IMR-90 (cell line): ENCODE measurements around the gene CAMK2B. TPM values are rescaled to one million over a fixed set of nuclear protein-coding genes. Genes with fewer than 3 reads are reported as not detected.

Experiments
- ATAC-seq: fragments of 200-7000 bp; cut with Tn5 transposase; 2 replicates; pipeline ENCODE4 v1.9.1; 2020; ENCODE audit warnings: low read depth, mild to moderate bottlenecking, moderate library complexity
- BruUV-seq: library from RNA; stranded (reverse); fragments of 400-500 nt; replicated peaks from 2 replicates; lab custom pipeline; 2021; lab: Mats Ljungman, UMichigan
- CTCF ChIA-PET: fragments of 300-600 bp; formaldehyde crosslinking; extraction: SDS; loops from one replicate; lab custom pipeline; 2021; ENCODE audit warnings: antibody characterized with exemption; lab: Yijun Ruan, JAX
- POLR2A ChIA-PET: fragments of 300-600 bp; sonication (Branson Sonifier 250); formaldehyde crosslinking; loops from one replicate; lab custom pipeline; 2022; ENCODE audit warnings: antibody characterized with exemption; ENCODE audit not compliant: unreplicated experiment; lab: Charles Lee
- DNase-seq: peaks from one replicate; pipeline ENCODE4 v3.0.0; 2013
- H2AFZ ChIP-seq: replicated peaks from 2 replicates; pipeline ENCODE3; 2013; ENCODE audit warnings: low read length, mild to moderate bottlenecking; ENCODE audit not compliant: poor library complexity
- H2AK5ac ChIP-seq: 2 replicates; pipeline ENCODE4 v1.6.1; 2013; ENCODE audit warnings: low read depth, low read length, inconsistent platforms
- H2AK9ac ChIP-seq: replicated peaks from 2 replicates; pipeline ENCODE3; 2013; ENCODE audit warnings: mild to moderate bottlenecking, low read depth, low read length, moderate library complexity; ENCODE audit not compliant: poor library complexity
- H2BK120ac ChIP-seq: 2 replicates; pipeline ENCODE4 v1.6.1; 2013; ENCODE audit warnings: low read depth, low read length, inconsistent platforms
- H2BK15ac ChIP-seq: 3 replicates; pipeline ENCODE4 v1.6.1; 2013; ENCODE audit warnings: low read depth, low read length, inconsistent platforms
- H2BK20ac ChIP-seq: 2 replicates; pipeline ENCODE4 v1.6.1; 2013; ENCODE audit warnings: low read depth, mild to moderate bottlenecking, inconsistent platforms, low read length, moderate library complexity
- H2BK5ac ChIP-seq: 2 replicates; pipeline ENCODE4 v1.6.1; 2013; ENCODE audit warnings: mild to moderate bottlenecking, low read depth, low read length, inconsistent platforms; ENCODE audit not compliant: poor library complexity, severe bottlenecking
- H3K14ac ChIP-seq: replicated peaks from 2 replicates; pipeline ENCODE4 v1.6.1; 2013; ENCODE audit warnings: low read depth, low read length, inconsistent platforms
- H3K18ac ChIP-seq: 2 replicates; pipeline ENCODE4 v1.6.1; 2013; ENCODE audit warnings: low read depth, low read length, control low read depth
- H3K23ac ChIP-seq: 2 replicates; pipeline ENCODE4 v1.6.1; 2013; ENCODE audit warnings: low read depth, low read length, inconsistent platforms
- H3K27ac ChIP-seq: 2 replicates; pipeline ENCODE4 v1.5.1; 2013; ENCODE audit warnings: mild to moderate bottlenecking, control low read depth, low read length; ENCODE audit not compliant: insufficient read depth
- H3K27me3 ChIP-seq: 2 replicates; pipeline ENCODE4 v1.6.1; 2013; ENCODE audit warnings: low read length; ENCODE audit not compliant: control insufficient read depth, insufficient read depth
- H3K36me3 ChIP-seq: 2 replicates; pipeline ENCODE4 v1.6.1; 2013; ENCODE audit warnings: low read length, mixed read lengths; ENCODE audit not compliant: control insufficient read depth, insufficient read depth
- H3K4ac ChIP-seq: 2 replicates; pipeline ENCODE4 v1.6.1; 2013; ENCODE audit warnings: low read depth, low read length, inconsistent platforms
- H3K4me1 ChIP-seq: 2 replicates; pipeline ENCODE4 v1.6.1; 2013; ENCODE audit warnings: low read length, mixed read lengths; ENCODE audit not compliant: control insufficient read depth, insufficient read depth
- H3K4me2 ChIP-seq: 2 replicates; pipeline ENCODE4 v1.6.1; 2013; ENCODE audit warnings: low read depth, mild to moderate bottlenecking, control low read depth, low read length, moderate library complexity
- H3K4me3 ChIP-seq: 2 replicates; pipeline ENCODE4 v1.5.1; 2013; ENCODE audit warnings: low read depth, mild to moderate bottlenecking, control low read depth, low read length, moderate library complexity; ENCODE audit not compliant: insufficient read depth
- H3K56ac ChIP-seq: 2 replicates; pipeline ENCODE4 v1.6.1; 2013; ENCODE audit warnings: low read length, inconsistent platforms; ENCODE audit not compliant: insufficient read depth; ENCODE audit errors: extremely low read depth
- H3K79me1 ChIP-seq, 2 experiments: 2 replicates each; pipeline ENCODE4 v1.6.1; 2013; ENCODE audit warnings: low read length in 2 of 2, inconsistent platforms in 1 of 2, low read depth in 1 of 2
- H3K9ac ChIP-seq: 2 replicates; pipeline ENCODE4 v1.6.1; 2013; ENCODE audit warnings: low read depth, low read length, control low read depth
- H3K9me1 ChIP-seq: 2 replicates; pipeline ENCODE4 v1.6.1; 2013; ENCODE audit warnings: low read length, inconsistent platforms; ENCODE audit not compliant: insufficient read depth
- H3K9me3 ChIP-seq: 2 replicates; pipeline ENCODE4 v1.6.1; 2013; ENCODE audit warnings: low read length; ENCODE audit not compliant: control insufficient read depth, insufficient read depth
- H4K20me1 ChIP-seq: 2 replicates; pipeline ENCODE4 v1.6.1; 2013; ENCODE audit warnings: low read length, inconsistent platforms; ENCODE audit not compliant: insufficient read depth
- H4K5ac ChIP-seq: 2 replicates; pipeline ENCODE4 v1.6.1; 2013; ENCODE audit warnings: mild to moderate bottlenecking, low read depth, low read length, control low read depth
- H4K8ac ChIP-seq, 2 experiments: 2 replicates each; pipeline ENCODE4 v1.6.1; 2013; ENCODE audit warnings: low read depth in 2 of 2, low read length in 2 of 2, control low read depth in 1 of 2, inconsistent platforms in 1 of 2
- H4K91ac ChIP-seq: 2 replicates; pipeline ENCODE4 v1.6.1; 2013; ENCODE audit warnings: low read depth, low read length, inconsistent platforms; ENCODE audit not compliant: insufficient read depth
- CHD1 ChIP-seq: IDR thresholded peaks from 2 replicates; pipeline ENCODE4 v1.6.1; 2012; ENCODE audit warnings: low read depth, low read length, improper control_type of control experiment
- MAFK ChIP-seq: IDR thresholded peaks from 2 replicates; pipeline ENCODE4 v1.6.1; 2012; ENCODE audit warnings: low read depth, low read length, improper control_type of control experiment
- MAZ ChIP-seq: IDR thresholded peaks from 2 replicates; pipeline ENCODE4 v1.6.1; 2012; ENCODE audit warnings: low read depth, mild to moderate bottlenecking, low read length, improper control_type of control experiment, moderate library complexity, borderline replicate concordance
- NFE2L2 ChIP-seq: fragments of 150-350 bp; IDR thresholded peaks from 2 replicates; pipeline ENCODE4 v1.6.1; 2016; ENCODE audit warnings: low read depth, mild to moderate bottlenecking, low read length
- RAD21 ChIP-seq: IDR thresholded peaks from 2 replicates; pipeline ENCODE4 v1.6.1; 2012; ENCODE audit warnings: low read length, improper control_type of control experiment
- RCOR1 ChIP-seq: IDR thresholded peaks from 2 replicates; pipeline ENCODE4 v1.6.1; 2012; ENCODE audit warnings: mild to moderate bottlenecking, low read length, improper control_type of control experiment; ENCODE audit not compliant: insufficient replicate concordance
- WGBS, 2 experiments: methylation state at CpG; one replicate each; pipeline versions ENCODE4 v1.1.5 to v1.1.7; 2013; ENCODE audit warnings: missing lambda C conversion rate in 2 of 2; ENCODE audit not compliant: insufficient read length in 1 of 2; ENCODE audit errors: extremely low coverage in 2 of 2; 5-methylcytosine and 5-hydroxymethylcytosine counted together
- dilution Hi-C: fragments of 300-500 bp; cut with HindIII; formaldehyde crosslinking; loops from one replicate; pipeline ENCODE4 v1.14.3; 2018; ENCODE audit warnings: low sequenced_read_pairs; ENCODE audit not compliant: unreplicated experiment
- in situ Hi-C: fragments of 300-500 bp; cut with MboI; formaldehyde crosslinking; loops from 3 replicates; pipeline ENCODE4 v1.14.3; 2019; ENCODE audit warnings: low sequenced_read_pairs, inconsistent platforms, mixed read lengths
- intact Hi-C: fragments of 100-400 bp; cut with micrococcal nuclease; formaldehyde crosslinking; loops from 2 replicates; pipeline ENCODE4 v1.10.0; 2022
- polyA plus RNA-seq, 3 experiments: library from polyadenylated mRNA; depleted of rRNA; stranded (reverse); fragments of >200 nt; gene quantifications; 2 replicates each; pipeline ENCODE4 v1.2.3, GENCODE V29; 2012; ENCODE audit warnings: low replicate concordance in 1 of 3
- total RNA-seq: library from RNA; depleted of rRNA; stranded (reverse); fragments of >200 nt; gene quantifications from 2 replicates; pipeline ENCODE4 v1.2.3, GENCODE V29; 2012

Gene CAMK2B
- total and polyA plus RNA-seq, 2 of the 4 experiments (the other 2 are of a cell fraction), result 0.18 to 0.36 TPM

DNA sequence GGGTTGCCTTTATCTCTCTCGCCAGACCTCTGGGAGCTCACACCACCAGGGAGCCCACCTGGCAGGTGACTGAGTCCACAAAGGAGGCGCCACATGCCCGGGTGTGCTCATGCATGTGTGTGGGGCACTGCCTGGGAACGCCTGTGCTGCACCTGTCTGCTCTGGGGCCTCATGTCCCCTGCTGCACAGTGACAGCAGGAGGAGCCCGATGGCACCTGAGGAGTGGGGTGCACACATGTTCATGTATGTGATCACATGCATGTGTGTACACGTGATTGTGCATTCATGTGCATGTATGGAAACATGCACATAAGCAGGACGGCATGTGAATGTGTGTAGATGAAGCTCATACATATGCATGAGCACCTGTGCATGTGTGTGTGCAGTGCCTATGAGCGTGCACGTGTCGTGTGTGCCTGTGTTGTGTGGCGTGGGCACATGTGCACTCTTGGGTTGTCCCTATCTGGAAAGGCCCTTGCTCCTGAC, 102.6 kb downstream of the CAMK2B start:
- Histone ChIP-seq H4K5ac (no peak overlapping the region), H3K14ac (no peak overlapping the region), H2AK9ac (peak overlapping the region; percentile 37), H3K9me1 (no peaks in the 10 kb centered on the region), H3K36me3 (no peaks in the 10 kb centered on the region), H3K27ac (no peak overlapping the region), H3K27me3 (peaks cover 41% of the 10 kb centered on the region), H2BK5ac (no peak overlapping the region), H3K18ac (no peak overlapping the region), H2BK20ac (no peak overlapping the region), H2BK120ac (no peak overlapping the region), H2AFZ (peak overlapping the region; percentile 21), H3K9me3 (peaks cover 3% of the 10 kb centered on the region), H3K4ac (no peak overlapping the region), H3K56ac (no peak overlapping the region), H4K20me1 (no peaks in the 10 kb centered on the region; the same call in 1 of the 2 replicates), H4K91ac (no peak overlapping the region), H2BK15ac (no peak overlapping the region), H3K4me3 (no peak overlapping the region), H3K4me1 (no peaks in the 10 kb centered on the region), H3K4me2 (no peak overlapping the region), H4K8ac (no peak overlapping the region), H3K9ac (no peak overlapping the region), H3K23ac (no peak overlapping the region; the same call in 1 of the 2 replicates), H3K79me1 (no peaks in the 10 kb centered on the region), H2AK5ac (no peak overlapping the region)
- intact Hi-C loops (no loop called here), dilution Hi-C loops (no loop called here), in situ Hi-C loops (no loop called here)
- BruUV-seq, result no TSS peak
- TF ChIP-seq MAFK (no peak), CHD1 (no peak), MAZ (no peak), RAD21 (no peak), NFE2L2 (no peak), RCOR1 (no peak)
- ATAC-seq (no peak), DNase-seq (no peak)
- CTCF ChIA-PET, result no interaction called here
- POLR2A ChIA-PET, result no interaction called here
- WGBS, 2 experiments, result 78% methylated on average over 3 of the region's 11 CpGs; no CpG with 5 or more reads in 1 of the 2 experiments
